ENCODE data around the gene PLPPR1. TPM values are rescaled to one million over a fixed set of nuclear protein-coding genes. Genes with fewer than 3 reads are reported as not detected.

Gene PLPPR1
- total RNA-seq, 1 experiment from 2014 or later, result 2.4 TPM

DNA sequence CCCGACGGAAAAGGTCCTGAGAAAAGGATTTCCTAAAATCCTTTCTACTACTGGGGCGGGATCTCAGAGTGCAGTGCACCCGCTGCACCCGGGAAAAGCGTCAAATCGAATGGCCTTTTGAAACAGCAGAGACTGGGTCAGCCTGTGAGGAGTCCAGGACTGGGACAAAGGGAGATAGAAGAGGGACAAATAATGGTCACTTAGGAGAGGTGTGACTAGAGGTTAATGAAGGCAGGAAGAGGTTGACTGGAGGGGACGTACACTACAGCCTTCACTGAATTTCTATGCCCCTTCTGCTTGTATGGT lies 1.5 kb downstream of the PLPPR1 start:
- Histone ChIP-seq H3K4ac (ENCODE audit: low read depth, low read length) (no peak overlapping the region), H3K23ac (ENCODE audit: insufficient read length, low read depth, low read length) (no peak overlapping the region), H3K9me3 (ENCODE audit: control insufficient read depth, low read depth, low read length) (no peaks in the 10 kb centered on the region), H4K5ac (ENCODE audit: insufficient read length, low read depth, low read length) (no peak overlapping the region), H2BK15ac (ENCODE audit: low read depth, low read length) (no peak overlapping the region), H4K91ac (ENCODE audit: insufficient read length, low read depth, low read length) (no peak overlapping the region), H2AFZ (ENCODE audit: low read length) (no peak overlapping the region), H4K8ac (replicated peaks; ENCODE audit: insufficient read length, low read depth, low read length) (no peak overlapping the region), H3K14ac (ENCODE audit: insufficient read depth, low read length) (no peak overlapping the region), H3K23me2 (ENCODE audit: insufficient read length, low read depth, low read length, poor library complexity, severe bottlenecking) (peaks cover 18% of the 10 kb centered on the region), H3T11ph (ENCODE audit: low read length) (no peak overlapping the region), H3K4me1 (ENCODE audit: insufficient read depth, low read length) (0 out of 2 replicates have a peak, but pooled peaks cover 2% of the 10 kb centered on the region), H2BK5ac (ENCODE audit: insufficient read length, low read length) (no peak overlapping the region), H3K79me1 (ENCODE audit: insufficient read depth, low read depth, low read length, poor library complexity, severe bottlenecking) (no peaks in the 10 kb centered on the region), H3K27ac (ENCODE audit: insufficient read length, low read depth, low read length) (no peak overlapping the region), H4K20me1 (ENCODE audit: control insufficient read depth, insufficient read depth, insufficient read length) (no peaks in the 10 kb centered on the region), H3K56ac (ENCODE audit: insufficient read length, low read depth, low read length) (no peak overlapping the region), H2BK20ac (ENCODE audit: low read depth, low read length, poor library complexity, severe bottlenecking) (no peak overlapping the region), H3K79me2 (ENCODE audit: insufficient read depth, low read length) (no peaks in the 10 kb centered on the region), H2AK5ac (ENCODE audit: insufficient read length, low read length) (no peak overlapping the region), H2BK12ac (ENCODE audit: insufficient read length, low read depth, low read length) (no peak overlapping the region), H3K18ac (ENCODE audit: insufficient read length, low read depth, low read length) (no peak overlapping the region), H2BK120ac (ENCODE audit: low read depth, low read length, poor library complexity, severe bottlenecking) (no peak overlapping the region), H3K9ac (ENCODE audit: extremely low read depth, insufficient read length, low read length) (no peak overlapping the region), H3K27me3 (ENCODE audit: insufficient read depth, low read length) (peaks cover 23% of the 10 kb centered on the region), H3K4me2 (ENCODE audit: insufficient read depth, insufficient read length, low read length) (no peak overlapping the region)
- no CpG with 5 or more reads among the region's 8 CpGs for WGBS (ENCODE audit: extremely low coverage, insufficient read length, low lambda C conversion rate)
- H3K36me3 Mint-ChIP-seq (ENCODE audit: insufficient read depth in 1 of 3, low read depth in 3 of 3), result no peaks in the 10 kb centered on the region
- H3K9me3 Mint-ChIP-seq, result no peaks in the 10 kb centered on the region
- H3K27me3 Mint-ChIP-seq (ENCODE audit: low read depth), result peaks cover 74% of the 10 kb centered on the region
- peaks cover 21 to 36% of the 10 kb centered on the region in 2 experiments for H3K4me1 Mint-ChIP-seq
- H3K27ac Mint-ChIP-seq, result no peak overlapping the region
- H3K4me3 Mint-ChIP-seq, result peak overlapping the region; percentile 82 to 90
- no peak for TF ChIP-seq CTCF (conservative IDR thresholded peaks at IDR 0.05)
- DNase-seq, result no peak
